ENCODE data around the gene MEI1. TPM values are rescaled to one million over a fixed set of nuclear protein-coding genes. Genes with fewer than 3 reads are reported as not detected.
"Not testable (repeated sequence)": the region's sequence is repeated elsewhere in the genome, so short reads cannot be mapped to it uniquely, and the experiment has no call there.

Gene MEI1
- total and polyA plus RNA-seq, 4 donors = 1.5 to 3.6 (median 2.0) TPM

- Histone ChIP-seq H3K9me3 (ENCODE audit: control insufficient read depth, insufficient read depth, low read length) (no peaks in the 10 kb centered on the region), H3K27ac (ENCODE audit: low read depth, low read length) (no peak overlapping the region), H3K36me3 (ENCODE audit: control insufficient read depth, insufficient read depth, low read length) (peaks cover 69% of the 10 kb centered on the region), H3K4me3 (ENCODE audit: low read depth, low read length) (no peak overlapping the region), H3K27me3 (ENCODE audit: control insufficient read depth, insufficient read depth, low read length) (no peaks in the 10 kb centered on the region), H3K4me1 (ENCODE audit: control insufficient read depth, insufficient read depth, low read length) (no peaks in the 10 kb centered on the region)
- no peak for DNase-seq (ENCODE audit: low read depth in 4 of 6, low spot score in 6 of 6)
- WGBS (ENCODE audit: insufficient coverage) = 98% methylated on average over 3 of the region's 3 CpGs
These were observed 38.9 kb upstream of the MEI1 start for GRCh38 chr22:41660416-41660815.

GRCh38 chr22:41661088-41661487, 38.2 kb upstream of the MEI1 start:
- no peak overlapping the region for H3K4me3 ChIP-seq (ENCODE audit: low read depth, low read length)
- peaks cover 64% of the 10 kb centered on the region for H3K36me3 ChIP-seq (ENCODE audit: control insufficient read depth, insufficient read depth, low read length)
- no peak overlapping the region for H3K27ac ChIP-seq (ENCODE audit: low read depth, low read length)

GRCh38 chr22:41661713-41662112, 37.6 kb upstream of the MEI1 start:
- Histone ChIP-seq H3K4me1 (ENCODE audit: control insufficient read depth, insufficient read depth, low read length) (peaks cover 2% of the 10 kb centered on the region), H3K36me3 (ENCODE audit: control insufficient read depth, insufficient read depth, low read length) (peaks cover 57% of the 10 kb centered on the region), H3K27me3 (ENCODE audit: control insufficient read depth, insufficient read depth, low read length) (no peaks in the 10 kb centered on the region), H3K9me3 (ENCODE audit: control insufficient read depth, insufficient read depth, low read length) (no peaks in the 10 kb centered on the region), H3K4me3 (ENCODE audit: low read depth, low read length) (no peak overlapping the region), H3K27ac (ENCODE audit: low read depth, low read length) (no peak overlapping the region)
- WGBS (ENCODE audit: insufficient coverage) = 100% methylated on average over 1 of the region's 2 CpGs
- DNase-seq (ENCODE audit: low read depth in 4 of 6, low spot score in 6 of 6) = no peak

More at GRCh38 chr22:41661088-41661487, 38.2 kb upstream of the MEI1 start:
- no peak for DNase-seq (ENCODE audit: low read depth in 4 of 6, low spot score in 6 of 6)
- no peaks in the 10 kb centered on the region for H3K27me3 ChIP-seq (ENCODE audit: control insufficient read depth, insufficient read depth, low read length)
- no peaks in the 10 kb centered on the region for H3K4me1 ChIP-seq (ENCODE audit: control insufficient read depth, insufficient read depth, low read length)
- no peaks in the 10 kb centered on the region for H3K9me3 ChIP-seq (ENCODE audit: control insufficient read depth, insufficient read depth, low read length)
- WGBS (ENCODE audit: insufficient coverage) = no CpG with 5 or more reads among the region's 3 CpGs

GRCh38 chr22:41663594-41663993, 35.7 kb upstream of the MEI1 start:
- not testable (repeated sequence) for H3K9me3 ChIP-seq (ENCODE audit: control insufficient read depth, insufficient read depth, low read length); H3K27me3 ChIP-seq (ENCODE audit: control insufficient read depth, insufficient read depth, low read length); H3K4me1 ChIP-seq (ENCODE audit: control insufficient read depth, insufficient read depth, low read length); H3K4me3 ChIP-seq (ENCODE audit: low read depth, low read length); DNase-seq (ENCODE audit: low read depth in 4 of 6, low spot score in 6 of 6); H3K27ac ChIP-seq (ENCODE audit: low read depth, low read length)
- WGBS (ENCODE audit: insufficient coverage) = 100% methylated on average over 5 of the region's 9 CpGs
- peaks cover 43% of the 10 kb centered on the region for H3K36me3 ChIP-seq (ENCODE audit: control insufficient read depth, insufficient read depth, low read length)

GRCh38 chr22:41664490-41664889, 34.8 kb upstream of the MEI1 start:
- H3K9me3 ChIP-seq (ENCODE audit: control insufficient read depth, insufficient read depth, low read length) = no peaks in the 10 kb centered on the region
- H3K27ac ChIP-seq (ENCODE audit: low read depth, low read length) = no peak overlapping the region
- no peak for DNase-seq (ENCODE audit: low read depth in 4 of 6, low spot score in 6 of 6)
- no peaks in the 10 kb centered on the region for H3K27me3 ChIP-seq (ENCODE audit: control insufficient read depth, insufficient read depth, low read length)
- peaks cover 34% of the 10 kb centered on the region for H3K36me3 ChIP-seq (ENCODE audit: control insufficient read depth, insufficient read depth, low read length)
- H3K4me1 ChIP-seq (ENCODE audit: control insufficient read depth, insufficient read depth, low read length) = peaks cover 8% of the 10 kb centered on the region
- H3K4me3 ChIP-seq (ENCODE audit: low read depth, low read length) = no peak overlapping the region

- H3K4me3 ChIP-seq (ENCODE audit: low read depth, low read length) = no peak overlapping the region
- H3K4me1 ChIP-seq (ENCODE audit: control insufficient read depth, insufficient read depth, low read length) = peaks cover 8% of the 10 kb centered on the region
- WGBS (ENCODE audit: insufficient coverage) = 80% methylated on average over 1 of the region's 3 CpGs
- H3K27ac ChIP-seq (ENCODE audit: low read depth, low read length) = no peak overlapping the region
- no peak for DNase-seq (ENCODE audit: low read depth in 4 of 6, low spot score in 6 of 6)
- no peaks in the 10 kb centered on the region for H3K27me3 ChIP-seq (ENCODE audit: control insufficient read depth, insufficient read depth, low read length)
- H3K9me3 ChIP-seq (ENCODE audit: control insufficient read depth, insufficient read depth, low read length) = no peaks in the 10 kb centered on the region
- peaks cover 29% of the 10 kb centered on the region for H3K36me3 ChIP-seq (ENCODE audit: control insufficient read depth, insufficient read depth, low read length)
These were observed 34.4 kb upstream of the MEI1 start for GRCh38 chr22:41664951-41665350.

- Histone ChIP-seq H3K36me3 (ENCODE audit: control insufficient read depth, insufficient read depth, low read length) (peaks cover 17% of the 10 kb centered on the region), H3K4me3 (ENCODE audit: low read depth, low read length) (no peak overlapping the region), H3K4me1 (ENCODE audit: control insufficient read depth, insufficient read depth, low read length) (peaks cover 8% of the 10 kb centered on the region), H3K27me3 (ENCODE audit: control insufficient read depth, insufficient read depth, low read length) (no peaks in the 10 kb centered on the region), H3K9me3 (ENCODE audit: control insufficient read depth, insufficient read depth, low read length) (no peaks in the 10 kb centered on the region), H3K27ac (ENCODE audit: low read depth, low read length) (no peak overlapping the region)
- DNase-seq (ENCODE audit: low read depth in 4 of 6, low spot score in 6 of 6) = no peak
- WGBS (ENCODE audit: insufficient coverage) = 79% methylated on average over 12 of the region's 21 CpGs
These were observed 30.1 kb upstream of the MEI1 start for GRCh38 chr22:41668971-41669911.

- not testable (repeated sequence) for H3K27ac ChIP-seq (ENCODE audit: low read depth, low read length); H3K9me3 ChIP-seq (ENCODE audit: control insufficient read depth, insufficient read depth, low read length); H3K4me1 ChIP-seq (ENCODE audit: control insufficient read depth, insufficient read depth, low read length); H3K27me3 ChIP-seq (ENCODE audit: control insufficient read depth, insufficient read depth, low read length); H3K4me3 ChIP-seq (ENCODE audit: low read depth, low read length); DNase-seq (ENCODE audit: low read depth in 4 of 6, low spot score in 6 of 6)
- peaks cover 30% of the 10 kb centered on the region for H3K36me3 ChIP-seq (ENCODE audit: control insufficient read depth, insufficient read depth, low read length)
- 100% methylated on average over 3 of the region's 10 CpGs for WGBS (ENCODE audit: insufficient coverage)
These were observed 27.2 kb upstream of the MEI1 start for GRCh38 chr22:41672096-41672495.

- H3K9me3 ChIP-seq (ENCODE audit: control insufficient read depth, insufficient read depth, low read length) = no peaks in the 10 kb centered on the region
- H3K4me1 ChIP-seq (ENCODE audit: control insufficient read depth, insufficient read depth, low read length) = no peaks in the 10 kb centered on the region
- no peak for DNase-seq (ENCODE audit: low read depth in 4 of 6, low spot score in 6 of 6)
- WGBS (ENCODE audit: insufficient coverage) = 92% methylated on average over 2 of the region's 6 CpGs
- no peak overlapping the region for H3K4me3 ChIP-seq (ENCODE audit: low read depth, low read length)
- no peaks in the 10 kb centered on the region for H3K27me3 ChIP-seq (ENCODE audit: control insufficient read depth, insufficient read depth, low read length)
- H3K36me3 ChIP-seq (ENCODE audit: control insufficient read depth, insufficient read depth, low read length) = peaks cover 37% of the 10 kb centered on the region
- H3K27ac ChIP-seq (ENCODE audit: low read depth, low read length) = no peak overlapping the region
These were observed 26.4 kb upstream of the MEI1 start for GRCh38 chr22:41672780-41673509.

All from spinal cord (tissue), 10 donors.